UCSD-AML1 (cell line): ENCODE data around the gene TMPRSS4.
A peak's percentile ranks its signal among the peaks of the same experiment; 100 is the strongest.

Experiments used
- DNase-seq: peaks from one replicate; lab custom pipeline; 2025; ENCODE audit not compliant: unreplicated experiment; lab: John Stamatoyannopoulos, UW

TMPRSS4 gene

GRCh38 chr11:118135051-118135795 lies 58.3 kb downstream of the TMPRSS4 start:
- DNase-seq: no peak

GRCh38 chr11:118135796-118136165 lies 58.9 kb downstream of the TMPRSS4 start:
- DNase-seq: no peak

GRCh38 chr11:118136341-118136740 lies 59.5 kb downstream of the TMPRSS4 start:
- DNase-seq: no peak

GRCh38 chr11:118136801-118137200 lies 59.9 kb downstream of the TMPRSS4 start:
- no peak for DNase-seq

- DNase-seq: no peak
Measured at GRCh38 chr11:118138839-118139420, 62.1 kb downstream of the TMPRSS4 start.

GRCh38 chr11:118139578-118139977 lies 62.7 kb downstream of the TMPRSS4 start:
- DNase-seq: no peak

- no peak for DNase-seq
Measured at GRCh38 chr11:118142081-118142480, 65.2 kb downstream of the TMPRSS4 start.

GRCh38 chr11:118142809-118143208 lies 65.9 kb downstream of the TMPRSS4 start:
- DNase-seq: peak; percentile 37

- no peak for DNase-seq
Measured at GRCh38 chr11:118143661-118144185, 66.8 kb downstream of the TMPRSS4 start.

GRCh38 chr11:118144301-118145268 lies 67.7 kb downstream of the TMPRSS4 start:
- DNase-seq: no peak

- DNase-seq: peak; percentile 83
Measured at GRCh38 chr11:118145285-118146227, 68.7 kb downstream of the TMPRSS4 start.

- no peak for DNase-seq
Measured at GRCh38 chr11:118146554-118146953, 69.7 kb downstream of the TMPRSS4 start.

- peak; percentile 41 for DNase-seq
Measured at GRCh38 chr11:118147502-118147901, 70.6 kb downstream of the TMPRSS4 start.

GRCh38 chr11:118148240-118148639 lies 71.4 kb downstream of the TMPRSS4 start:
- DNase-seq: no peak

- no peak for DNase-seq
Measured at GRCh38 chr11:118148856-118149255, 72.0 kb downstream of the TMPRSS4 start.

- no peak for DNase-seq
Measured at GRCh38 chr11:118149493-118149892, 72.6 kb downstream of the TMPRSS4 start.

- no peak for DNase-seq
Measured at GRCh38 chr11:118151431-118151830, 74.6 kb downstream of the TMPRSS4 start.

GRCh38 chr11:118152020-118152551 lies 75.2 kb downstream of the TMPRSS4 start:
- DNase-seq: no peak

- DNase-seq: peak; percentile 43
Measured at GRCh38 chr11:118152552-118153471, 75.9 kb downstream of the TMPRSS4 start, which contains the start of gene SCN4B. SCN4B (minus strand) TSS chr11:118152823; CDS start chr11:118152673, 150 bp downstream.
